ENCODE results near the gene KIF3A.

DNA sequence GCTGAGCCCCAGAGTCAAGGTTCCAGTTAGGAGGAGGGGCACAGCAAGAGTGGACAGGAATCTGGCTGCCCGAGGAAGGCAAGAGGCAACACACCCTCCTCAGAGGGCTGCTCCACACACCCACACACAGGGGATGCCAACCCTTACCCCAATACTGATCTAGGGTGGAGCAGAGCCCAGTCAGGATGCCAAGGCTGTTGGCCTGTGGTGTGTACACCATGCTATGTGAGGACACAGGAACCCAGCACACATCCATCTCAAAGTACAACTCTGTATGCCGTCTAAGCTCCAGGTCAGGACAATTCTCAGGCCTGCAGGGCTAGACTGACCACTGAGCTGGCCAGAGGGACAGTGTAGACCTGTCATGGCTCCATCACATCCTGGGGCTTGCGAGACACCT lies 37.1 kb upstream of the KIF3A start:
- TF ChIP-seq, protein P1, sequence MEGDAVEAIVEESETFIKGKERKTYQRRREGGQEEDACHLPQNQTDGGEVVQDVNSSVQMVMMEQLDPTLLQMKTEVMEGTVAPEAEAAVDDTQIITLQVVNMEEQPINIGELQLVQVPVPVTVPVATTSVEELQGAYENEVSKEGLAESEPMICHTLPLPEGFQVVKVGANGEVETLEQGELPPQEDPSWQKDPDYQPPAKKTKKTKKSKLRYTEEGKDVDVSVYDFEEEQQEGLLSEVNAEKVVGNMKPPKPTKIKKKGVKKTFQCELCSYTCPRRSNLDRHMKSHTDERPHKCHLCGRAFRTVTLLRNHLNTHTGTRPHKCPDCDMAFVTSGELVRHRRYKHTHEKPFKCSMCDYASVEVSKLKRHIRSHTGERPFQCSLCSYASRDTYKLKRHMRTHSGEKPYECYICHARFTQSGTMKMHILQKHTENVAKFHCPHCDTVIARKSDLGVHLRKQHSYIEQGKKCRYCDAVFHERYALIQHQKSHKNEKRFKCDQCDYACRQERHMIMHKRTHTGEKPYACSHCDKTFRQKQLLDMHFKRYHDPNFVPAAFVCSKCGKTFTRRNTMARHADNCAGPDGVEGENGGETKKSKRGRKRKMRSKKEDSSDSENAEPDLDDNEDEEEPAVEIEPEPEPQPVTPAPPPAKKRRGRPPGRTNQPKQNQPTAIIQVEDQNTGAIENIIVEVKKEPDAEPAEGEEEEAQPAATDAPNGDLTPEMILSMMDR (conservative IDR thresholded peaks at IDR 0.05): no peak
- no peak for TF ChIP-seq EZH2 (IDR thresholded peaks at IDR 0.05; ENCODE audit: low read depth)

Measured in PC-9 (cell line).